AG10803 (cell line): Measurements from ENCODE around the gene PROM2.

Source experiments
- DNase-seq: peaks from one replicate; pipeline ENCODE4 v3.0.0; 2010; ENCODE audit warnings: low read depth
- H3K4me3 ChIP-seq: 2 replicates; pipeline ENCODE4 v1.5.1; 2011; ENCODE audit warnings: mild to moderate bottlenecking, low read length, control low read depth
- TF ChIP-seq, protein P1 (sequence below): conservative IDR thresholded peaks from 2 replicates; pipeline ENCODE4 v1.5.1; 2011; ENCODE audit warnings: mild to moderate bottlenecking, low read length, control low read depth, inconsistent platforms

PROM2 gene

DNA sequence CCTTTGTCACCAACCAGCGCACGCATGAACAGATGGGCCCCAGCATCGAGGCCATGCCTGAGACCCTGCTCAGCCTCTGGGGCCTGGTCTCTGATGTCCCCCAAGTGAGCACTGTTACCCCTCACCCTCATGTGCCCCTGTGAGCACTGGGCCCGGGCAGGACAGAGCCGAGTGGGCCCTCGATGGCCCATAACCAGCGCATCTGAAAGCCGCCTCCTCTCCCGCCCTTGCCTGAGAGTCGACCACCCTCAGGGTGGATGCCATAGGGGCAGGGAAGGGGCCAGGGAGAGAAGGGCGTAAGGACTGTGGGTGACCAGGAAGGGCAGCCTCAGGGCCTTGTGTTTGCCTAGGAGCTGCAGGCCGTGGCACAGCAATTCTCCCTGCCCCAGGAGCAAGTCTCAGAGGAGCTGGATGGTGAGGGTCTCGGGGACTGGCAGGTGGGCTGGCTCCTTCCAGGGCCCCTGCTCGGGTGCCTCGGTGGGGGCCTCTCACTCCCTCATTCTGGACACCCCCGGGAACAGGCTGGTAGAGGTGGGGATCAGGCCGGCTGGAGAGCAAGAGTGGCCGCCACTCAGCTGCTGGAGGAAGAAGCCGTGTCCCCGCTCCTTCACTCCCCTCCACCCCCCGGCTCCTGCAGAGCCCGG is 2.1 kb downstream of the PROM2 start:
- H3K4me3 ChIP-seq: no peak overlapping the region
- TF ChIP-seq, protein P1, sequence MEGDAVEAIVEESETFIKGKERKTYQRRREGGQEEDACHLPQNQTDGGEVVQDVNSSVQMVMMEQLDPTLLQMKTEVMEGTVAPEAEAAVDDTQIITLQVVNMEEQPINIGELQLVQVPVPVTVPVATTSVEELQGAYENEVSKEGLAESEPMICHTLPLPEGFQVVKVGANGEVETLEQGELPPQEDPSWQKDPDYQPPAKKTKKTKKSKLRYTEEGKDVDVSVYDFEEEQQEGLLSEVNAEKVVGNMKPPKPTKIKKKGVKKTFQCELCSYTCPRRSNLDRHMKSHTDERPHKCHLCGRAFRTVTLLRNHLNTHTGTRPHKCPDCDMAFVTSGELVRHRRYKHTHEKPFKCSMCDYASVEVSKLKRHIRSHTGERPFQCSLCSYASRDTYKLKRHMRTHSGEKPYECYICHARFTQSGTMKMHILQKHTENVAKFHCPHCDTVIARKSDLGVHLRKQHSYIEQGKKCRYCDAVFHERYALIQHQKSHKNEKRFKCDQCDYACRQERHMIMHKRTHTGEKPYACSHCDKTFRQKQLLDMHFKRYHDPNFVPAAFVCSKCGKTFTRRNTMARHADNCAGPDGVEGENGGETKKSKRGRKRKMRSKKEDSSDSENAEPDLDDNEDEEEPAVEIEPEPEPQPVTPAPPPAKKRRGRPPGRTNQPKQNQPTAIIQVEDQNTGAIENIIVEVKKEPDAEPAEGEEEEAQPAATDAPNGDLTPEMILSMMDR: no peak
- DNase-seq: no peak

DNA sequence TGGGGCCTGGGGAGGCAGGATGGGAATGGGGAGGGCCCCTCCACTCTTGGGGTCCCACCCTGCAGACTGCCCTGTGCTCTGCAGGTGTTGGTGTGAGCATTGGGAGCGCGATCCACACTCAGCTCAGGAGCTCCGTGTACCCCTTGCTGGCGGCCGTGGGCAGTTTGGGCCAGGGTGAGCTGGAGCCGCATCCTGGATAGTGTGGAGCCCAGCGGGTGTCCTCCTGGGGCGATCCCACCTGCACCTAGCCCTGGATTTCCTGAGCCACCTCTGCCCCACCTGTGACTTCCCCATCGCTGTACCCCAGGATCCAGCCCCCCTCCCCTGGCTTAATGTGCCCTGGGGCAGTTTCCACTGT is 2.6 kb downstream of the PROM2 start:
- TF ChIP-seq, protein P1: no peak
- no peak overlapping the region for H3K4me3 ChIP-seq
- DNase-seq: no peak

DNA sequence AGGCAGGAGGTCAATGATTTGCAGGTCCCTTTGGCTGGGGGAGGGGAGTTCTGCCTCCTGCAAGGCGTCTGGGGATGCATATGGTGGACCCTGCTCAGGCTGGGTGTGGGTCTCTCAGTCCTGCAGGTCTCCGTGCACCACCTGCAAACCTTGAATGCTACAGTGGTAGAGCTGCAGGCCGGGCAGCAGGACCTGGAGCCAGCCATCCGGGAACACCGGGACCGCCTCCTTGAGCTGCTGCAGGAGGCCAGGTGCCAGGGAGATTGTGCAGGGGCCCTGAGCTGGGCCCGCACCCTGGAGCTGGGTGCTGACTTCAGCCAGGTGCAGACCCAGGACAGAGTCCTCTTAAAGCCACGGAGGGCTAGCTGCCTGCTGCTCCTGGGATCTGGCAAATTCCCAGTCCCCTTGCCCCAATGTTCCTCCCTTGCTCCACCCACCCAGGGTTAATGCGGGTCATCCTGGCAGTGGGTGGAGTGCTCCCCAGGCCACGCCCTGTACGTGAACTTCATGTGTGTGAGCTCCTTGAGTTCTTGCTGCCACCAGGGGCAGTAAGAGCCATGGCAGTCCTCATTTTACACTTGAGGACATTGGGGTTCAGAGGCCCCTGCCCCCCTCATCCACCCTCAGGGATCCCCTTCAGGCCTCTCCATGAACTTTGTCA is 3.1 kb downstream of the PROM2 start:
- TF ChIP-seq, protein P1: no peak
- H3K4me3 ChIP-seq: no peak overlapping the region
- no peak for DNase-seq

DNA sequence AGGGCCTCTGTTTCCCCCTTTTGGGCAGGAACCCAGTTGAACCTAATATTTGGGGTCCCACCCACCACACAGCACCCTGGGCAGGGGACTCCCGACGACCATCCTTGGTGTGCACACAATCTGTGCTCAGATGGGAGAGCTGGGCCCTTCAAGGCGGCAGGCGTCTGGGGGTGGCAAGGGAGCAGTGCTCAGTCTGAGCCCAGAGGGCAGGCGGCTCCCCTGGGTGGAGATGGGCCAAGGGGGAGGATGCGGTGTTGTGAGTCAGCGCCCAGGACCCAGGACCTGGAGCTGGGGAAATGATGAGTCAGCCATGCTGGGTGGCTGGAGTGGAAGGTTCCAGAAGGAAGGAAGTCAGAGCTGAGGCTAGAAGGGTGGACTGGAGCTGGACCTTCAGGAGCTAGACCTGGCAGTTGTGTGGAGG is 3.8 kb downstream of the PROM2 start:
- DNase-seq: peak; percentile 68
- TF ChIP-seq, protein P1: no peak
- H3K4me3 ChIP-seq: no peak overlapping the region

DNA sequence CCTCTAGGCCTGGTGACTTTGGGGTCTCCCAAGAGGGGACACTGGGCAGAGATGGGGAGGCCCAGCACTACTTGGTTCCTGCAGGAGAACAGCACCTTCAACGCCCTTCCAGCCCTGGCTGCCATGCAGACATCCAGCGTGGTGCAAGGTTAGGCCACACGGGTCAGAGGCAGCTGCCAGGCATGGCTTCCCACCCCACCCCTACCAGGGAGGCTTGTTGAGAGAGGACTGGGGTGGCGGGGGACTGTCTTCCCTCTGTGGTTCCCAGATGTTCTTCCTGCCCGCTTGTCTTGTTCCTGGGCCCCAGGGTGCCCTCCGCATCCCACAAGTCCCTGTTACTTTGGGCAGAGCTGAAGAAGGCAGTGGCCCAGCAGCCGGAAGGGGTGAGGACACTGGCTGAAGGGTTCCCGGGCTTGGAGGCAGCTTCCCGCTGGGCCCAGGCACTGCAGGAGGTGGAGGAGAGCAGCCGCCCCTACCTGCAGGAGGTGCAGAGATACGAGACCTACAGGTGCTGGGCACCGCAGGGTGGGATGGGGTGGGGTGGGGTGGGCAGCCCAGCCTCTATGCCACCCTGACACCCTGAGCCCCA is 4.5 kb downstream of the PROM2 start:
- no peak overlapping the region for H3K4me3 ChIP-seq
- TF ChIP-seq, protein P1: no peak
- DNase-seq: no peak

DNA sequence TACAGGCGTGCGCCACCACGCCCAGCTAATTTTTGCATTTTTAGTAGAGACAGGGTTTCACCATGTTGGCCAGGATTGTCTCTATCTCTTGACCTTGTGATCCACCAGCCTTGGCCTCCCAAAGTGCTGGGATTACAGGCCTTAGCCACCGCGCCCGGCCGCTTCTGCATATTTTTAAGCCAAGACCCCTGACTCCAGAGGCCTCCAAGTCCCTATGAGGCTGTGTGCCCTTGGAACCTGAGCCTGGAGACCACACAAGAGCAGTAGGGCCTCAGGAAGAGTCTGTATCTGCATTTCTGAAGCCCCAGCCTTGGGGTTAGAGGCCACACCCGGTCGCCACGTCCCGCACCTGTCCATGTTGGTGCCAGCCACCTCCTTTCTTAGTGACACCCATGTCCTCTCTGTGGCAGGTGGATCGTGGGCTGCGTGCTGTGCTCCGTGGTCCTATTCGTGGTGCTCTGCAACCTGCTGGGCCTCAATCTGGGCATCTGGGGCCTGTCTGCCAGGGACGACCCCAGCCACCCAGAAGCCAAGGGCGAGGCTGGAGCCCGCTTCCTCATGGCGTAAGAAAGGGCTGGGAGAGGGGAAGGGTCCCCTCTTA is 5.3 kb downstream of the PROM2 start:
- no peak for DNase-seq
- TF ChIP-seq, protein P1: no peak
- no peak overlapping the region for H3K4me3 ChIP-seq
